ENCODE measurements around the gene TXK.
"Not testable (repeated sequence)": the region's sequence is repeated elsewhere in the genome, so short reads cannot be mapped to it uniquely, and the experiment has no call there.

The TXK gene

DNA sequence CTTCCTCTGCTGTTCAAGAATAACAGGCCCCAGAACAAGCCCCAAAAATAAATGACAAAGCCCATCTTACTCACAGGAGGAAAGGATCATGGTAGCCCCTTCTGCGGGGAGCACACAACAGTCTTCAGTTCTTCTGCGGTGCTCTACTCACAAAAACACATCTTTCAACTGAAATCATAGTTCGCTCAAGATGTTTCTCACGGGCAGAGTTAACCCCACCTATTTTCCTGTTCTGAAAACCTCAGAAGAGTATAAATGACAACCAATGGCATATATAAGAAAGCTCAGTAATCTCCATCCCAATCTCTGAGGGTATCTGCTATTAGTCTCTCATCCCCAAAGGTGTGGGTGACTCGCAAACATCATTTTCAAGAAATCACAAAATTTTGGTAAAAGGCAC is at the start of gene TXK:
TXK (minus strand) TSS at position 170 of the 400 bp plus-strand sequence; CDS start at position 90, 80 bp downstream.
- DNase-seq (ENCODE audit: low read depth) = no peak

DNA sequence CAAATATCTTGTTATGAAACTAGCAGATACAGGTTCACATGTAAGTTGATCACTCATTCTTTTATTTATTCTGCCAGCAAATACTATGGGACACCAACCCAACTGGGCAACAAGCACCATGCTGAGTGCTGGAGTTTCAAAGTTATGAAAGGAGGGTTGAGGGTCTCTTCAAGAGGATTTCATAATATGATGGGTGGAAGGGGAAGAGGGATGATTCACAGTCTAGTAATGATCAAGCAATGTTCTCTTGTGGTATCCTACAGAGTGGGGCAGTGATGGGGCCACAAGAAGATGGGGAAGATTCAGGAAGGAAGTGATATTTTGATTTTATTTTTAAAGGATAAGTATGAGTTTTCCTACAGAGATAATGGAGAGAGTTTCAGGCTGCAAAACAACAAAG is 46.2 kb upstream of the TXK start:
- no peak for DNase-seq (ENCODE audit: low read depth)

DNA sequence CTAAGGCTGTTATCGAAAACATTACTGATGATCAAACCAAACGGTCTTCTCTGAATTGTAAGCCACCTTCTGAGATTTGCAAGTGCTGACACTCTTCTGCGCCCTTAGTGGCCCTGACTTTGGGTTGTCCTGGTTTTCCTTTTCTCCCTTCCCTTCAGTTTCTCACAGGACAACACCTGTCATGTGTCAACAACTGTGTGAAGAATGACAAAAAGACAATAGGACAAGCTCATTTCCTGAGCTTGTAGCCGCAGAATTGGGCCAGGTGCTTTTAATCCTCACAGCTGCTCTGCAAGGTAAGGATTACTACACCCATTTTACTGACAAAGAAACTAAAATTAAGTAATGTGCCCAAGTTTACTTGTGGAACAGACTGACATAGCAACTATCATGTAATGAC is 44.9 kb upstream of the TXK start:
- no peak for DNase-seq (ENCODE audit: low read depth)

DNA sequence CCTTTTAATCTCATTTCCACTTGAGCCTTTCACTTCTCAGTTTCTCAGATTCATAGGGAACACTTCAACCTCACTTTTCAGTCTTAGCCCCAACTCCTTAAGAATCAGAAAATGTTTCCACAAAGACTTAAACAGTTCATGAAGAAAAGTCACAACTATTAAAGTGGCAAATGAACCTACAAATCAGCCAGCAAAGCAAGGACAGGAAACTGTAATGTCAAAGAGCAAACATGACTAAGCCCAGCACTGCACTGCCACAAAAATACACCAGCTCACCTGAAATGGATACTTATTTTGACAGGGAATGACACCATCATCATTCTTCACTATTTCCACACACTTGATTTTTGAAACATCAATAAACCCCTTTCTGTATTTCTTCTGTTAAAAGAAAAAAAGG is 41.8 kb upstream of the TXK start:
- DNase-seq (ENCODE audit: low read depth) = no peak

DNA sequence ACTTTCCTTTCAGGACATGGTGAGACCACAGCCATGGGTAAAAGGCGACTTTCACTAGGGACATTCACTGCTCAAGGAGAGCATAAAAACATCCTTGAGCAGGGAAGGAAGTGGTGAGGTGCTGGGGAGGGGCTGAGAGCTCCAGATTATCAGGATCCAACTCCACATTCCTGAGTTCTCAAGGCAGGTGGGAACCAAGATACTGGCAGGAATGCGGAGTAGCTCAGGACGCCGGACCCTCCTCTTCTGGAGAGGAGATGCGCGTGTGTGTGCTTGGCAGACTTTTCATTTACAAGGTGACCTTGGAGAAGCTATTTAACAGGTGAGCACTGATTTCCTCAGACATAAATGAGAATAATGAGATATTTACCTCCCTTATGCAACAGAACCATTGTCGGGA is 41.3 kb upstream of the TXK start:
- no peak for DNase-seq (ENCODE audit: low read depth)

DNA sequence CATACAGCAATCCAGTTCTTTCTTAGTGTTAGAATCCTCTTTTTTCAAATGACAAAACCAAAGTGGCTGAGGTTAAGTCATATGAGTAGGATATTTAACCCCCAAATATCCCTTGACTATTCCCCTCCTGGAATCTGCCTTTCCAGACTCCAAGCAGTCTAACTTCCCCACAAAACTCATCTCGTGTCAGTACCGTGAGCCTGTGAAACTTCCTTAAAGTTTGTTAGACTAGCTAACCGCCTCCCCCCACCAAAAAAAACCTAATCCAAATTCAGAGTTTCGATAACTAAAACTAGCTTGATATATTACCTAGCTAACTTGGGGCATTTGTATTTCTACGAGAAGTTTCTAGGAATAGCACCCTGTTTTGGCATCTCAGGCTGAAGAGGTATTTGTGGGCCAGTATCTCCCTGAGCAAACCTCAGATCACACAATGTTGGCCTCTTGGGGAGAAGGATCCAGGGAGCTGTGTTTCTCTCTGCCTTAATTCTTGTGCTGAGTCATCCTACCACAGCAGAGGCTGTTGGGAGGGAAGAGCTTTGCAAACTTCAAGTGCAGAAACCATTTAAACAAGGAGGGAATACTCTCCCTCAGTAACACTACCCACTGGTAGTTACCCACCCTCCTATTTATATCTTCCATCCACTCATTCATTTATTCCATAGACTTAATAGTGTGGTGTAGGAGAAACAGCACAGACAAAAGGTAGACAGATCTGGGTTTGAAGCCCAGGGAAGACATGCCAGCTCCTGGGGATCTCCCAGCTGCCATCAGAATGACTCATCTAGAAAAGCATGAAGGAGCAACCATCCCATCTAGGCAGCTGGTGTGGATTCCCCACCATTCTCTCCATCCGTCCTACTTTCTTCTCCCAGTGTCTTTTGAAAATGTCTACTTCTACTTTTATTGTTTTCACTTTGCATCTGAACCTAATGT is 39.3 kb upstream of the TXK start:
- peak; percentile 60 for DNase-seq (ENCODE audit: low read depth)

DNA sequence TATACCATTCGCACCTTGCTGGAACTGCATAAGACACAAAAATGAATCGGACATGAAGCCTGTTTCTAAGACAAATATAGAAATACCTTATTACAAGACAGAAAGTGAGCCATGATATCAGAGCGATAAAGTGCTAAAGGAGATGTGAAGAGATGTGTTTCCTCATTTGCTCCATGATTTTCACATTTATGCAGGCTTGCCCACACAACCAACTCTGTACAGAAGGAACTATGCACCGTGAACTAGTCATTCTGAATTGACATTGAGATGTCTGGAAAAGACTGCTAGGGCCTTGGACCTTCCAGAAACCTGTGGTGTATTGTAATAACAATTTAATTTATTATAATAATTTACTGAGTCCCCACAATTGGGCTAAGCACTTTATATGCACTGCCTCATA is 38.6 kb upstream of the TXK start:
- no peak for DNase-seq (ENCODE audit: low read depth)

DNA sequence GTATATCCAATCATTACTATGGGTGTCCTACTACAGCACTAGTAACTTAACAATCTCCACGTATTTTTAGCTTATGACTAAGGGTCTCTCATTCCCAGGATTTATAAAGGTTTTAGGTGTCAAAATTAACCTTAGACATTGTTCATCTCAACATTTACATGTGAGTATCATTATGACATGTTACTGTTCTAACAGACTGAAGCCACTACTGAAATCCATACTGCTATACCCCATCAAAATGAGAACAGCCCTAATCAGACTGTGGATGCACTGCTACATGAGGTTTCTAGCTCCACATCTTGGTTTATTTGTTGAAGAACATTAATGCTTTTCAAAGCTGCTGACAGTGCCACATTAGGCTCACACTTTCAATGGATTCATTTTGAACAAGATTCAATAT is 35.6 kb upstream of the TXK start:
- DNase-seq (ENCODE audit: low read depth) = no peak

DNA sequence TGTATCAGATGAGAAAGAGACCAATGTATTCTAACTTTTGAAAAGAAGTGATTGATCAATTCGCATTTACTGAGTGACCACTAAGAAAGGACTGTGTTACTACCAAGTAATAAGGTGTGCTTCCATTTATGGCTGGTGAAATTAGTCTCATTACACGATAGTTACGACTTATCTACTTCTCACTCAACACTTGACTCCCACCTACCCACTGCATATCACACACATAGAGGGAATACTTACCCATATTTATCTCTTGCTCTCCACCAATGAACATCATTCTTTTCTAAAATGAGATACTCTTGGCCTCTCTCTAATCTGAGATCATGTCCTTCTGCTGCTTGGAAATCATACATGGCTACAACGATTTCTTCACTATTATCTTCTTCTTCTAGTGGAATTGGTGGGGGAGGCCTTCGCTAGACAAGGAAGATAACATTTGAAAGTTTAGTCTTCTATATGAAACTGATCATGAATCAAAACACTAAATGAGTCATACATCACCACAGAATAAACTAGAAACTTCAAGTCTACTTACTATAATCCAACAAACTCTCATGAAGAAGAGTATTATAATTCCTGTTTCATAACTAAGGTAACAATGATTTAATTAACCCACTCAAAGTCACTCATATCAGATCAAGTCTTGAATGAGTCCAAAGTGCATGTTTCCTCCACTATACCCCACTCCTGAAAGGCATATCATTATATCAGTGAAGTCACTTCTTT is 33.7 kb upstream of the TXK start:
- DNase-seq (ENCODE audit: low read depth) = no peak

DNA sequence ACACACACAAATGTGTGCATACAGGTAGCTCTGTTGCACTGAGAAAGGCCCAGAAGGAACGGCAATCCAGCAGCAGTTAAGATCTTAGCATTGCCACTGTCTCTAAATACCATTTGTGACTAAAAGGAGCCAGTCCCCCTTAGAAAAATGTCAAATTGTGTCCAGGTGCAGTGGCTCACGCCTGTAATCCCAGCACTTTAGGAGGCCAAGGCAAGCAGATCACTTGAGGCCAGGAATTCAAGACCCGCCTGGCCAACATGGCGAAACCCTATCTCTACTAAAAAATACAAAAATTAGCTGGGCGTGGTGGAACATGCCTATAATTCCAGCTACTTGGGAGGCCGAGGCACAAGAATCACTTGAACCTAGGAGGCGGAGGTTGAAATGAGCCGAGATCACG is 30.5 kb upstream of the TXK start:
- DNase-seq (ENCODE audit: low read depth) = not testable (repeated sequence)

DNA sequence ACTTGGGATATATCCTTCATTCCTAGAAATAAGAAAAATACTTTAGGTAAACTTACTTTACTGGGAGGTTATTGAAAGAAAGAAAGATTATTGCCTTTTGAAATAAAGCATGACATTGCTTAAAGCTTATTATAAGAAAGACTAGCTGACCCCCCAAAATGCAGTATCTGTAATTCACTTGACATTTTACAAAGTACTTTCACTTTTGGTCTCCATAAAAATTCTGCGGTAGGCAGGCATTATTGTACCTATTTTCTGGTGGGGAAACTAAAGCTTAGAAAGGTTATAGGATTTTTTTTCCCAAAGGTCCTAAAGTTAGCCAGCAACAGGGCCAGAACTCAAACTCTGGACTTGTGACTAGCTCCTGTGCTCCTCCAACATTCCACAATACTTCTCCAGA is 29.7 kb upstream of the TXK start:
- DNase-seq (ENCODE audit: low read depth) = no peak

DNA sequence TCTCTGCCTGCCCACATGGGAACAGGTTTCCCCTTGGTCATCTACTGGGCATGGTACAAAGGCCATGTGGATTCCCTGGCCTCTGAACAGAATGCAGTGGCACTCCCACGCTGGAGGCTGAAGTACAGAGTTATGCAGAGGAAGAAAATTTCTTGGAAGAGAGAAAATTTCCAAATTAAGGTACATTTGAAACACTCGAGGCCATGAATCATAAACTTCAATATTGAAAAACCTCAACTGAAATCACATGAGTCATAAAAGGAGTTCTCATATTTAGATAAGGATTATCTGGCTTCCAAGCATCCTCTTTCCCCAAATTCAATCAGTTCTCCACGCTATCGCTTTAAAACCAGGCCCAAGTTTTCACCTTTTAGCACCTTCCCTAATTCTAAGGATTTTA is 28.1 kb upstream of the TXK start:
- peak; percentile 40 for DNase-seq (ENCODE audit: low read depth)

DNA sequence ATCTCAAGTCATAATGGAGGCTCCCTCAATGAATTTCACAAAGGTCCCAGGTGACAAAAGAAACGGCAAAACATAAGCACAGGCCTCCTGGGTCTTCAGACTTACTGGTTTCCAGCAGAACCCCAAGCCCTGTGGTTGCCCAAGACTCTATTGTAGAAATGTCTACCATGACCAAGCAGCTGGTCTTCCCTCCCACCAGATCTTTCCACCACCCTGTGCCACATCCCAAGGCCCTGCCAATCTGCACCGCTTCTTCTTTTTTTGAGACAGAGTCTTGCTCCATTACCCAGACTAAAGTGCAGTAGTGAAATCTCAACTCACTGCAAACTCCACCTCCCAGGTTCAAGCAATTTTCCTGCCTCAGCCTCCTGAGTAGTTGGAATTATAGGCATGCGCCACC is 23.2 kb upstream of the TXK start:
- no peak for DNase-seq (ENCODE audit: low read depth)

DNA sequence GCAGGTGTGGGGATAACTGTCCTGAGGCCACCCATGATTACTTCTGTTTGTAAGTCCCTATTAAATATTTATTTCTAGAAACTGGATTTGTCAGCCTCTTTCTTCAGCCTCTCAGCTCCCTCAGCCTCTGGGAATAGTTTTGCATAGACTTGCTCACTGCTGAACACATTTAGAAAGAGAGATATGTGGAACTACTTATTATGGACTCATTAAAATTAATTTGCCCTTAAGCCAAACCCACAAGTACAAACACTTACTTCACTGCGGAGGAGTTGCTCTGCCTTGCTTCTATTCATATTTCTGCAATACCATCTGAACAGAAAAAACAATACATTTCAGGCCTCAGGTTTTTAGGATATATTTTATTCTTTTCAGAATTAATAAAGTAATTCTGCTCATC is 22.4 kb upstream of the TXK start:
- no peak for DNase-seq (ENCODE audit: low read depth)

DNA sequence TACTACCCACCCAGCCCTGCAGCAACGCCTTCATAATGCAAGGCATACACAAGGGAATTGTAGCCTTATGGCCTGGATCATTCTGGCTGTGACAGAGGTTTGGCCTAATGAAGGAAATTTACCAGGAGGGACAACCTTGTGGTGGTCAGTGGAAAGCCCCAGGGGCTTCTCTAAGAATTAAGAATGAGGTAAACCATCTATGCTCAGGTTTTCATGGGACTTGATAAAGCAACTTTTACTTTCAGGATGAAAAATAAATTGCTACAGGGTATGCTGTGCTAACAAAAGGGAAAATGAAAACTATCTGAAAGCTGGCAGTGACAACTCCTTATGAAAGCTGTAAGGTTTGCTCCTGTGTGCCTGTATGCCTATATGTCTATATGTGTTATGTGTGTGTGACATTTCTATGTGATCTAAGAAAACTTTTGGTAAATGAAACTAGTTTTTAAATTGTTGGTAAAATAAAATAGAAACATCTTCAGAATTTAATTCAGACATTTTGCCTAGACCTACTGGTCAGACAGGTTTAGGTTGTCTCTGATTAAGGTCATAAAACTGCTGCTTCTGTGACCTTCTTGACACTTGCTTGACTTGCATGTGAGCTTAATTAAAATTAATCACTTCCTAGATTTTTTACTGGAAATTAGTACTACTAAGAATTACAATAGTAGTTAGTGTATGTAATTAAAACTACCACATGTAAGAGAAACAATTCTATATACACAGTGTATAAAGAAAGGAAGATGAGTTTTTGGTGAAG is 19.9 kb upstream of the TXK start:
- DNase-seq (ENCODE audit: low read depth) = no peak

DNA sequence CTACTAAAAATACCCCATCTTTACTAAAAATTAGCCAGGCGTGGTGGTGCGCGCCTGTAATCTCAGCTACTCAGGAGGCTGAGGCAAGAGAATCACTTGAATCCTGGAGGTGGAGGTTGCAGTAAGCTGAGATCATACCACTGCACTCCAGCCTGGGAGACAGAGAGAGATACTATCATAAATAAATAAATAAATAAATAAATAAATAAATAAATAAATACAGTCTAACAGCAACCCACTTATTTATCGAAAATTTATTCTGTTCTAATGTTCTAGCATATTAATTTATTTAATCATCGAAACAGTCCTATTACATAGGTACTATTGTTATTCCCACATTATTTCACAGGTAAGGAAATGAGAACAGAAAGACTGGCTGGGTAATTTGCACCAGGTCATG is 18.2 kb upstream of the TXK start:
- no peak for DNase-seq (ENCODE audit: low read depth)

DNA sequence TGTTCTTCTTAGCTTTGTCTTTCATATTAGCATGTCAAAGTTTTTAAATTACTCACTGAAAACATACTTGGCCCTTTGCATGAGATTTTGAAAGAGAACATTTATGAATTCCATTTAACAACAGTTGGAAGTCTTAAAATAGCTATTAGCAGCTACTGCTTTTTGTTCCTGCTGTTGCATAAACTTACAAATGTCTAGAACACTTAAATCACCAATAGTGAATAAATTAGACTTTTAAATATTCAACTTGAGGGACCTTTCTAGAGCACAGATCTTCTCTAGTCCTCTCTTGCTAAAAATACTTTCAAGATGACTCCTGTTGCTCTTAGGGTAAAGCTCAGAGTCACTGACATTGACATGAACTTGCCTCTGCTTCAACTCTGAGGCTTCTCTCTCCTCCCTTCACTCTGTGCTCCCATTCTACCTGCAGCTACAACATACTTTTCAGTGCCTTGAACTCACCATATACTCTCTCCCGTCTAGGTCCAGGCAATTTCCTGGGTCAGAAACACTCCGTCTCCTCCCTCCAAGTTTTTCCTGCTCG is 15.8 kb upstream of the TXK start:
- DNase-seq (ENCODE audit: low read depth) = no peak

DNA sequence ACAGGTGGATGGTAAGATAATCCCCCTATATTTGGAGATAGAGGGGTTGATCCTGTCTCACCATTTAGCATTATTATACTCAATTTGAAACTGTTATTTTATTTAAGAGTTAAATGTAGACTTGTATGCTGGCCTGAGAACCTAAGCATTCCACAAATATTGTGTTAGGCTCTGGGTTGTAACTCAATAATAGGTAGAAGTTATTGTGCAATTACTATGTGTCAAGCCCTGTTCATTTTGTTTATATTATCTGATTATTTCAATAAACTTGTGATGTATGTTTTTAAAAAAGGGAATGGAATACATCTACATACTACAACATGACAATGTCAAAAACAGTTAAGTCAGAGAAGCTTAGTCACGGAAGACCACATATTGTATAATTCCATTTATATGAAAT is 13.6 kb upstream of the TXK start:
- DNase-seq (ENCODE audit: low read depth) = no peak

DNA sequence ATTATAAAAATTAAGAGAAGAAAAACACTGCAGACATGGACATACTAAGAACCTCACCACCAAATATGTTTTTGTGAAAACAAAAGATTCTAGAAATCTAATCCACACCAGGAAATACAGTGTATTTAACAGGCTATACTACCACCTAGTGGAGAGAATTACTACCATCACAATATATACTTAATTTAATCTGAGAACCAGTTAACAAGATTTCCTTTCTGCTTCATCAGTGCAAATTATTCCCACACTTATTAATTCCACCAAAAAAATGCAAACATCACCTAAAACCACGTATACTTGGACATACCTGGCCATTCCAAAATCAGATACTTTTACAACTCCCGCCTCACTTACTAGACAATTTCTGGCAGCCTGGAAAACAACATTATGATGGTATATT is 7.0 kb upstream of the TXK start:
- no peak for DNase-seq (ENCODE audit: low read depth)

DNA sequence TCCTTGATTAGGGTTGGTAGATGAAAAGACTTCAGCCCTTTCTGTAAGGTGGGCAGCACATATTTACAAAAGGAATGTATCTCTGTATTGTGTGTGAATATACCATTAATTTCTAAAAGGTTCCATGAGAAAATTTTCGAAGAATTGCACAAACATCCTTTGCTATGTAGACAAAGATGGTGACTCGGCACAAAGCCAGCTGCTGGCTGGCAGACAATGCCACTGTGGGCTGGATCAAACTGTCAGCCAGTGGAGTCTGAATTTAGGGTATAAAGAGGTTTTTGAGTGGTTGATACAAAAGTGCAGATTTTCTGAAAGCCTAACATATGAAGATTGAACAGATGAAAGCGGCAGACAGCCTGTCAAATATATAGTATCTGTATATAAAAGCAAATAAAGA is 5.6 kb upstream of the TXK start:
- no peak for DNase-seq (ENCODE audit: low read depth)

DNA sequence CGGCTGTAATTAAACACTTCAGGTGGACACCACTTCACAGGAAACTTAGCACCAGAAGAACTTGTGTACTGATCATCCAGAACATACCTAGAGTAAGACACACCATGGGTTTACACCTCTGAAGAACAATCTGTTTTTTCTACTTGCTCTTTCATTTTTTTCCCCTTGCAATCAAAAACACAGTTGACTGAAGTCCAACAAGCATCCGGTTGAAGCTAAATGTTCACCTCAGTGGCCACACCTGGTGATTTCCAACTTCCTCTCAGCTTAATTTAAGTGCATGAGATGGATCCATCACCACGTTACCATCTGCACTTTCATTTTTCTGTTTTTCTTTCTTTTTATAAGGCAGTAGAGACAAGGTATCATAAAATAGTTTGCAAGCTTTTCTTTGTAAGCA is 4.9 kb upstream of the TXK start:
- no peak for DNase-seq (ENCODE audit: low read depth)

DNA sequence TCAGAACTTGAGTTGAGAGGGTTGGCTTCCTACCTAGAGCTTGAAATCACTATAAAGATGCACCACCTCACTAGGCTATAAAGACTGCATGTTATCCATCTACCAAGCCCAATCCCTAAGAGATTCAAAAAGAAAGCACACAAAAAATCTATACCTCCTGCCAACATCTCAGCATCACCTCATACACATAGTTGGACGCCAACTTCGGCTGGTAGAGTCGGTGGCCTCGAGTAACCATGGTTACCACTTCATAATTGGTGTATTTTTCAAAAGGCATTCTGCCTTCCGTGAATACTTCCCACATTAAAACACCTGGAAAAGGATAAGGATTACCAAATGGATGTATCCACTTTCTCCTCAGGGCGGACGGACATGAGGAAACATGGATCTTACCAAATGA is 4.5 kb upstream of the TXK start:
- no peak for DNase-seq (ENCODE audit: low read depth)

DNA sequence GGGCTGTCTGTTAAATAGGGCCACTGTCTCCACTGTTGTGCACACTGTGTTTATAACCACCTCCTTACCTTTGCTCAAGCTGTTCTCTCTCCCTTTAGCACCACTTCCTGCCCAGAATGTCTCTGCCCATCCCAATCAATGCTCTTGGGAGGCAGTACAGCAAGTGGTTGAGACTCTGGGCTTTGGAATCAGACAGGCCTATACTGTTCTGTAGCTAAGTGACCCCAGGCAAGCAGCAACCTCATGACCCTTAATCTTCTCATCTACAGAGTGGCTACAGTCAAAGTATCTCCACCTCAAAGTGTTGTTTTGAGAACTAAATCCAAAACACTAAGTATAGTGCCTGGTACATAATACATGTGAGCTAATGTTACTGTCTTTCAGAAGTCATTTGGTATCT is 3.8 kb upstream of the TXK start:
- no peak for DNase-seq (ENCODE audit: low read depth)

All from HS-5 (cell line).